Astrocyte (in vitro differentiated cells and primary cell): Measurements from ENCODE around the gene RABGAP1L. TPM values are rescaled to one million over a fixed set of nuclear protein-coding genes. Genes with fewer than 3 reads are reported as not detected.

Experiments
- DNase-seq: peaks from one replicate; pipeline ENCODE4 v3.0.0-alpha.2; 2010; ENCODE audit warnings: low read depth
- FAIRE-seq: peaks from 2 replicates; lab custom pipeline; 2011; peaks lifted over from hg19 to GRCh38; lab: Jason Lieb, UNC
- H2AFZ ChIP-seq: 2 replicates; pipeline ENCODE4 v1.6.0; 2012; ENCODE audit warnings: low read depth, low read length, inconsistent platforms
- H3K27ac ChIP-seq: 2 replicates; pipeline ENCODE4 v1.5.1; 2011; ENCODE audit warnings: low read depth, low read length, inconsistent platforms
- H3K27me3 ChIP-seq: 2 replicates; pipeline ENCODE4 v1.6.0; 2011; ENCODE audit warnings: low read length, inconsistent platforms; ENCODE audit not compliant: insufficient read depth
- H3K36me3 ChIP-seq: 2 replicates; pipeline ENCODE4 v1.5.1; 2011; ENCODE audit warnings: low read length, inconsistent platforms; ENCODE audit not compliant: insufficient read depth
- H3K4me1 ChIP-seq: 2 replicates; pipeline ENCODE4 v1.5.1; 2011; ENCODE audit warnings: low read length, inconsistent platforms; ENCODE audit not compliant: insufficient read depth
- H3K4me2 ChIP-seq: 2 replicates; pipeline ENCODE4 v1.6.0; 2012; ENCODE audit warnings: low read length, inconsistent platforms
- H3K4me3 ChIP-seq: 2 replicates; pipeline ENCODE4 v1.5.1; 2011; ENCODE audit warnings: low read depth, mild to moderate bottlenecking, low read length, inconsistent platforms; ENCODE audit not compliant: insufficient read depth
- H3K79me2 ChIP-seq: 2 replicates; pipeline ENCODE4 v1.6.0; 2012; ENCODE audit warnings: mild to moderate bottlenecking, low read length, inconsistent platforms; ENCODE audit not compliant: insufficient read depth
- H3K9ac ChIP-seq: 2 replicates; pipeline ENCODE4 v1.6.0; 2012; ENCODE audit warnings: mild to moderate bottlenecking, low read length, inconsistent platforms
- H3K9me3 ChIP-seq: 2 replicates; pipeline ENCODE4 v1.5.1; 2012; ENCODE audit warnings: low read depth, mild to moderate bottlenecking, low read length, inconsistent platforms; ENCODE audit not compliant: insufficient read depth
- H4K20me1 ChIP-seq: 2 replicates; pipeline ENCODE4 v1.6.0; 2012; ENCODE audit warnings: low read length, inconsistent platforms; ENCODE audit not compliant: insufficient read depth
- H3K27ac Mint-ChIP-seq: one replicate; pipeline ENCODE4 v1.8.0; 2021; ENCODE audit warnings: mild to moderate bottlenecking, mixed read lengths; ENCODE audit not compliant: unreplicated experiment
- H3K27me3 Mint-ChIP-seq: one replicate; pipeline ENCODE4 v1.8.0; 2021; ENCODE audit warnings: low read depth, mixed read lengths; ENCODE audit not compliant: unreplicated experiment
- H3K36me3 Mint-ChIP-seq: one replicate; pipeline ENCODE4 v1.8.0; 2021; ENCODE audit warnings: low read depth, mixed read lengths; ENCODE audit not compliant: unreplicated experiment
- H3K4me1 Mint-ChIP-seq: one replicate; pipeline ENCODE4 v1.8.0; 2021; ENCODE audit warnings: low read depth, mixed read lengths; ENCODE audit not compliant: unreplicated experiment
- H3K4me3 Mint-ChIP-seq: one replicate; pipeline ENCODE4 v1.8.0; 2021; ENCODE audit warnings: mild to moderate bottlenecking, moderate library complexity, mixed read lengths; ENCODE audit not compliant: unreplicated experiment
- H3K9me3 Mint-ChIP-seq: one replicate; pipeline ENCODE4 v1.8.0; 2021; ENCODE audit warnings: mild to moderate bottlenecking, mixed read lengths; ENCODE audit not compliant: unreplicated experiment
- EZH2 ChIP-seq: IDR thresholded peaks from 2 replicates; pipeline ENCODE4 v1.6.1; 2012; ENCODE audit warnings: mild to moderate bottlenecking, low read length, inconsistent platforms; ENCODE audit not compliant: insufficient read depth
- total RNA-seq: library from RNA; stranded (reverse); gene quantifications from 2 replicates; pipeline ENCODE4 v1.2.1, GENCODE V29; 2021
- TF ChIP-seq, protein P1 (sequence below): IDR thresholded peaks from 2 replicates; pipeline ENCODE4 v1.5.1; 2011; ENCODE audit warnings: low read depth, mild to moderate bottlenecking, inconsistent platforms, low read length, moderate library complexity; ENCODE audit not compliant: insufficient read depth

The RABGAP1L gene
- total RNA-seq, 1 donor from 2014 or later, result 40.2 TPM

DNA sequence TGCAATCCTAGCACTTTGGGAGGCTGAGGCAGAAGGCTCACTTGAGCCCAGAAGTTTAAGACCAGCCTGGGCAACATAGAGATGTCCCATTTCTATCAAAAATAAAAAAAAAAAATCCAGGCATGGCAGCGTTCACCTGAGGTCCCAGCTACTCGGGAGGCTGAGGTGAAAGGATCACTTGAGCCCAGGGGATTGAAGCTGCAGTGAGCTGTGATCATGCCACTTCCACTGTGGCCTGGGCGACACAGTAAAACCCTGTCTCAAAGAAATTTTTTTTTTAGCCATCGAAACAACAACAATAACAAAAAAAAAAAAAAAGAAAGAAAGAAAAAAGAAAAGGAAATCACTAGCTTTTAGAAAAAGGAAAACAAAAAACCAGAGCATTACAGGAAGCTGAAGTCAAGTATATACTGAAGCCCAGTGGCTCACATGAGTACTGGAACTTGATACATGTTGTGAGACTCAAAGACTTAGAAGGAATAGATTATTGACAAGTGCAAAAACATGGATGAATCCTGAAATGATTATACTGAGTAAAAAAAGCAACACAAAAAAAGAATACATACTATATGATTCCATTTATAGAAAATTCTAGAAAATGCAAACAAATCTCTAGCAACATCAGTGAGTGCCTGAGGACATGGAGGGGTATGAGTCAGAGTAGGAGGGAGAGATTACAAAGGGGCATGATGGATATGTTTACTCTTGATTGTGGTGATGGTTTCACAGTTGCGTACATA is 6.1 kb upstream of the RABGAP1L start:
- FAIRE-seq, result peak; percentile 5
- Histone ChIP-seq H3K36me3 (no peaks in the 10 kb centered on the region), H3K9ac (no peak overlapping the region), H3K27ac (no peak overlapping the region), H3K4me1 (no peaks in the 10 kb centered on the region), H3K79me2 (no peaks in the 10 kb centered on the region), H3K27me3 (no peaks in the 10 kb centered on the region), H3K4me3 (no peak overlapping the region), H3K4me2 (no peak overlapping the region), H3K9me3 (no peaks in the 10 kb centered on the region), H4K20me1 (no peaks in the 10 kb centered on the region), H2AFZ (no peak overlapping the region)
- DNase-seq, result no peak
- TF ChIP-seq EZH2, result no peak
- TF ChIP-seq, protein P1, sequence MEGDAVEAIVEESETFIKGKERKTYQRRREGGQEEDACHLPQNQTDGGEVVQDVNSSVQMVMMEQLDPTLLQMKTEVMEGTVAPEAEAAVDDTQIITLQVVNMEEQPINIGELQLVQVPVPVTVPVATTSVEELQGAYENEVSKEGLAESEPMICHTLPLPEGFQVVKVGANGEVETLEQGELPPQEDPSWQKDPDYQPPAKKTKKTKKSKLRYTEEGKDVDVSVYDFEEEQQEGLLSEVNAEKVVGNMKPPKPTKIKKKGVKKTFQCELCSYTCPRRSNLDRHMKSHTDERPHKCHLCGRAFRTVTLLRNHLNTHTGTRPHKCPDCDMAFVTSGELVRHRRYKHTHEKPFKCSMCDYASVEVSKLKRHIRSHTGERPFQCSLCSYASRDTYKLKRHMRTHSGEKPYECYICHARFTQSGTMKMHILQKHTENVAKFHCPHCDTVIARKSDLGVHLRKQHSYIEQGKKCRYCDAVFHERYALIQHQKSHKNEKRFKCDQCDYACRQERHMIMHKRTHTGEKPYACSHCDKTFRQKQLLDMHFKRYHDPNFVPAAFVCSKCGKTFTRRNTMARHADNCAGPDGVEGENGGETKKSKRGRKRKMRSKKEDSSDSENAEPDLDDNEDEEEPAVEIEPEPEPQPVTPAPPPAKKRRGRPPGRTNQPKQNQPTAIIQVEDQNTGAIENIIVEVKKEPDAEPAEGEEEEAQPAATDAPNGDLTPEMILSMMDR, result no peak
- no peaks in the 10 kb centered on the region for H3K36me3 Mint-ChIP-seq
- peaks cover under 1% of the 10 kb centered on the region for H3K9me3 Mint-ChIP-seq
- H3K4me3 Mint-ChIP-seq, result no peak overlapping the region
- no peak overlapping the region for H3K27ac Mint-ChIP-seq
- H3K4me1 Mint-ChIP-seq, result no peaks in the 10 kb centered on the region
- peaks cover 3% of the 10 kb centered on the region for H3K27me3 Mint-ChIP-seq

DNA sequence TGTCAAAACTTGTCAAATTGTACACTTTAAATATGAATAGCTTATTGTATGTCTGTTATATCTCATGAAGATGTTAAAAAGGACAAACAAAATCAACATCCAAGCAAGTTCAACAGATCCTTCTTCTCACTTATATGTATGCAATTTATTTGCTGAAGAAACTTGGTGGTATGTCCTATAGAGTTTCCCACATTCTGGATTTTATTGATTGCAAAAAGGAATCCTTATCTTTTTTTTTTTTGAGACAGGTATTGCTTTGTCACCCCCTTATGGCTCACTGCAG is 5.6 kb upstream of the RABGAP1L start:
- no peaks in the 10 kb centered on the region for H4K20me1 ChIP-seq
- H3K9me3 Mint-ChIP-seq, result no peaks in the 10 kb centered on the region
- no peak overlapping the region for H3K4me2 ChIP-seq
- no peak overlapping the region for H2AFZ ChIP-seq
- H3K4me1 ChIP-seq, result no peaks in the 10 kb centered on the region
- peaks cover 3% of the 10 kb centered on the region for H3K27me3 Mint-ChIP-seq
- no peaks in the 10 kb centered on the region for H3K36me3 ChIP-seq
- H3K27ac Mint-ChIP-seq, result no peak overlapping the region
- no peaks in the 10 kb centered on the region for H3K4me1 Mint-ChIP-seq
- H3K9ac ChIP-seq, result no peak overlapping the region
- no peak for FAIRE-seq
- DNase-seq, result no peak
- no peaks in the 10 kb centered on the region for H3K27me3 ChIP-seq
- H3K4me3 ChIP-seq, result no peak overlapping the region
- H3K9me3 ChIP-seq, result no peaks in the 10 kb centered on the region
- no peak overlapping the region for H3K27ac ChIP-seq
- TF ChIP-seq, protein P1, result no peak
- no peaks in the 10 kb centered on the region for H3K36me3 Mint-ChIP-seq
- no peak overlapping the region for H3K4me3 Mint-ChIP-seq
- no peaks in the 10 kb centered on the region for H3K79me2 ChIP-seq

DNA sequence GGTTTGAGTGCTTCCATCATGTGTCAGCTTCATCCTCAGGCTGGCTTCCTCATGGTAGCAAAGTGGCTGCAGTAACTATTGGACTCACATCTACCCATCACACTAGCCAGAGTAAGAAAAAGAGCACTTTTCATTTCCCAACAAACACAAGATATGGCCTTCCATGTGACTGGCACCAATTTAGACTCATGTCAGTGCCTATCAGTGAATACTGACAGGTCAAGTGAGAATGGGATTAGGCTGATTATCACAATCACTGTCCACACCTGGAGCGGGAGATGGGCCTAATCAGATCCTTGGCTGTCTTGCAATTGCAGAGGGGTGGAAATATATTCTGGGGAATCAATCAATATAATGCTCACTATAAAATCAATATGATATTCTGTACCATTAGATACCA is 2.9 kb upstream of the RABGAP1L start:
- Mint-ChIP-seq H3K27ac (no peak overlapping the region), H3K9me3 (no peaks in the 10 kb centered on the region), H3K4me1 (peaks cover 4% of the 10 kb centered on the region), H3K27me3 (peaks cover 3% of the 10 kb centered on the region), H3K36me3 (no peaks in the 10 kb centered on the region), H3K4me3 (no peak overlapping the region)
- DNase-seq (no peak), FAIRE-seq (no peak)
- Histone ChIP-seq H3K27me3 (no peaks in the 10 kb centered on the region), H3K4me3 (no peak overlapping the region), H3K36me3 (no peaks in the 10 kb centered on the region), H4K20me1 (peaks cover 10% of the 10 kb centered on the region), H2AFZ (no peak overlapping the region), H3K4me2 (no peak overlapping the region), H3K27ac (no peak overlapping the region), H3K4me1 (peaks cover 5% of the 10 kb centered on the region), H3K9ac (no peak overlapping the region), H3K79me2 (peaks cover 15% of the 10 kb centered on the region), H3K9me3 (no peaks in the 10 kb centered on the region)
- TF ChIP-seq, protein P1, result no peak
- TF ChIP-seq EZH2, result no peak
